Measurements from ENCODE around the gene TBX10. TPM values are rescaled to one million over a fixed set of nuclear protein-coding genes. Genes with fewer than 3 reads are reported as not detected.

The TBX10 gene
- total and polyA plus RNA-seq, 2 experiments from 2014 or later = not detected

DNA sequence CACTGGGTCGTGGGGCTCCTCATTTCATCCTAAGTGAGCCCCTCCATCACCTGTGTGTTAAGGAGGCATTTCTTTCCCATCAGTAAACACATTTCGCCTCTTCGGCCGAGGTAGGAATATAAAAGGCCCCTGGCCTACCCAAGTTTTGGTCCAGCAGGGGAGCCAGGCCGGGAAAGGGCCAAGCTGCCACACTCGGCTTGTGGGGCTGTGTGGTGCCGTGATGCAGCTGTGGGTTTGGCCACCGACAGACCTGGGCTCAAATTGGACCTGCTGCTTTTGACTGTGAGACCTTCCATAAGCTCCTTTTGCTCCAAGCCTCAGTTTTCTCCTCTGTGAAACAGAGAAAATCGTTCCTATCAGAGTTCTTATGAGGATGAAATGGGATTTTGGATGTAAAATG is 32.1 kb downstream of the TBX10 start:
- Histone ChIP-seq H3K4me2 (ENCODE audit: unreplicated experiment) (peak overlapping the region; percentile 72), H3F3A (ENCODE audit: insufficient read depth) (no peaks in the 10 kb centered on the region), H3K9me2 (ENCODE audit: insufficient read depth) (no peaks in the 10 kb centered on the region), H4K20me1 (ENCODE audit: insufficient read depth) (no peaks in the 10 kb centered on the region), H3K9ac (peak overlapping the region; percentile 92), H3K27ac (no peak overlapping the region), H3K9me3 (ENCODE audit: low read depth) (no peaks in the 10 kb centered on the region), H2AFZ (peak overlapping the region; percentile 96), H3K27me3 (replicated peaks; ENCODE audit: insufficient read depth) (no peaks in the 10 kb centered on the region), H3K4me1 (ENCODE audit: insufficient read depth) (peaks cover 5% of the 10 kb centered on the region; the same call in 1 of the 2 replicates), H3K79me2 (ENCODE audit: insufficient read depth) (peaks cover 22% of the 10 kb centered on the region), H3K4me3 (peak overlapping the region; percentile 91), H3K36me3 (ENCODE audit: low read depth) (no peaks in the 10 kb centered on the region; the same call in 1 of the 2 replicates)
- WGBS, 2 experiments (ENCODE audit: low coverage in 1 of 2, low lambda C conversion rate in 2 of 2, missing lambda C conversion rate in 2 of 2) = 49 to 58% methylated on average over 9 of the region's 9 CpGs
- peak; percentile 14 for DNase-seq
- TF ChIP-seq EZH2 (IDR thresholded peaks at IDR 0.05; ENCODE audit: insufficient read depth, poor library complexity, severe bottlenecking) (no peak), EZH2phosphoT487 (IDR thresholded peaks at IDR 0.05; ENCODE audit: insufficient read depth, low read depth) (no peak)
- in situ Hi-C loops (cut with MboI) = no loop called here

GRCh38 chr11:67606492-67607295 is 32.9 kb downstream of the TBX10 start, which contains the start of gene NDUFV1:
Gene NDUFV1, plus strand, starts transcription at chr11:67606936. Its CDS starts 69 bp downstream, at chr11:67607005.
- Histone ChIP-seq H3K36me3 (ENCODE audit: low read depth) (no peaks in the 10 kb centered on the region; the same call in 1 of the 2 replicates), H3K4me2 (ENCODE audit: unreplicated experiment) (peak within 1 kb of the TSS; percentile 74), H3K9me2 (ENCODE audit: insufficient read depth) (no peaks in the 10 kb centered on the region), H2AFZ (peak within 1 kb of the TSS; percentile 96), H3K4me3 (peak within 1 kb of the TSS; percentile 91), H3F3A (ENCODE audit: insufficient read depth) (no peaks in the 10 kb centered on the region), H3K9me3 (ENCODE audit: low read depth) (no peaks in the 10 kb centered on the region), H3K79me2 (ENCODE audit: insufficient read depth) (peaks cover 22% of the 10 kb centered on the region), H3K4me1 (ENCODE audit: insufficient read depth) (peaks cover 5% of the 10 kb centered on the region; the same call in 1 of the 2 replicates), H3K9ac (peak within 1 kb of the TSS; percentile 92), H4K20me1 (ENCODE audit: insufficient read depth) (no peaks in the 10 kb centered on the region), H3K27ac (peak within 1 kb of the TSS; percentile 3; the same call in 1 of the 2 replicates), H3K27me3 (replicated peaks; ENCODE audit: insufficient read depth) (no peaks in the 10 kb centered on the region)
- WGBS, 2 experiments (ENCODE audit: low coverage in 1 of 2, low lambda C conversion rate in 2 of 2, missing lambda C conversion rate in 2 of 2) = 1% methylated on average over 64 to 67 of the region's 69 CpGs
- peak; percentile 97 for DNase-seq
- in situ Hi-C loops (cut with MboI) = no loop called here
- no peak for TF ChIP-seq EZH2 (IDR thresholded peaks at IDR 0.05; ENCODE audit: insufficient read depth, poor library complexity, severe bottlenecking)
- no peak for TF ChIP-seq EZH2phosphoT487 (IDR thresholded peaks at IDR 0.05; ENCODE audit: insufficient read depth, low read depth)

GRCh38 chr11:67606093-67606491 is 33.5 kb downstream of the TBX10 start:
- H3K4me3 ChIP-seq = peak overlapping the region; percentile 91
- no peaks in the 10 kb centered on the region for H3K27me3 ChIP-seq (replicated peaks; ENCODE audit: insufficient read depth)
- TF ChIP-seq EZH2phosphoT487 (IDR thresholded peaks at IDR 0.05; ENCODE audit: insufficient read depth, low read depth) (no peak), EZH2 (IDR thresholded peaks at IDR 0.05; ENCODE audit: insufficient read depth, poor library complexity, severe bottlenecking) (no peak)
- in situ Hi-C loops (cut with MboI) = no loop called here
- WGBS, 2 experiments (ENCODE audit: low coverage in 1 of 2, low lambda C conversion rate in 2 of 2, missing lambda C conversion rate in 2 of 2) = 8 to 24% methylated on average over 11 to 17 of the region's 17 CpGs
- peak overlapping the region; percentile 96 for H2AFZ ChIP-seq
- H3K36me3 ChIP-seq (ENCODE audit: low read depth) = no peaks in the 10 kb centered on the region; the same call in 1 of the 2 replicates
- H3K9me3 ChIP-seq (ENCODE audit: low read depth) = no peaks in the 10 kb centered on the region
- H3K79me2 ChIP-seq (ENCODE audit: insufficient read depth) = peaks cover 22% of the 10 kb centered on the region
- H3K4me1 ChIP-seq (ENCODE audit: insufficient read depth) = peaks cover 5% of the 10 kb centered on the region; the same call in 1 of the 2 replicates
- H3K27ac ChIP-seq = no peak overlapping the region
- peak; percentile 64 for DNase-seq
- no peaks in the 10 kb centered on the region for H4K20me1 ChIP-seq (ENCODE audit: insufficient read depth)
- H3K9ac ChIP-seq = peak overlapping the region; percentile 92
- no peaks in the 10 kb centered on the region for H3K9me2 ChIP-seq (ENCODE audit: insufficient read depth)
- peak overlapping the region; percentile 74 for H3K4me2 ChIP-seq (ENCODE audit: unreplicated experiment)
- H3F3A ChIP-seq (ENCODE audit: insufficient read depth) = no peaks in the 10 kb centered on the region

DNA sequence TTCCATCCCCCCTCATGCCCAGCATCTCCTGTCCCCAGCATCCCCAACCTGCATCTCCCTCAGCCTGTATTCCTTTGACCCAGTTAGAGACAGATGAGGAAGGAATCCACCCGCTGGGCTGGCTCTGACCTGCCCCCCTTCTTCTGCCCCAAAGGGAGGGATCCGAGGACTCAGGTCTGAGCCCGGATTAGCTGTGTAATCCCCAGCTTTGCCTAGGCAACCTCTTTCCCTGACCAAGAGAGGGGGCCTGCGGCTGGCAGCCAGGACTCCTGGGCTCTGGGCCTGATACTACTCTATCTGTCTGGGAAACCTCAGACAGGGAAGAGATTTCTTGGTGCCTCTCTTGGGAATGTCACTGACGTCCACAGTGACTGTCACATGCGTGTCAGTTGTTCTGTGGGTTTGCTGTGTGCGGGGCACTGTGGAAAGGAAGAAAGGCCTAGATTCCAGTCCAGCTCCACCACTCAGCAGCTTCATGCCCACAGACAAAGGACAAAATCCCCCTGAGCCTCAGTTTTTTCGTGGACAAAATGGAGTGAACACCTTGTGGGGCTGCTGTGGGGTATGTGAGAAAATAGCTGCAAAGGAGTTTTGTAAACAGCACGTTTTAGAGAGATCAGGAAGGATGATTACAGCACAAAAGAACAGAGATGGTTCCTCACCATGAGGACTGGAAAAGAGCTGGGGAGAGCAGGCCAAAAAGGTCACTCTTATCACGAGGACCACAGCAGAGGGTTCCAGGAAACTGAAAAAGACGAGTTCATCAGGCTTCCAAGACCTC is 34.1 kb downstream of the TBX10 start:
- Histone ChIP-seq H3K4me3 (no peak overlapping the region), H3K36me3 (ENCODE audit: low read depth) (no peaks in the 10 kb centered on the region; the same call in 1 of the 2 replicates), H3K27me3 (replicated peaks; ENCODE audit: insufficient read depth) (peaks cover under 1% of the 10 kb centered on the region), H3K9me2 (ENCODE audit: insufficient read depth) (no peaks in the 10 kb centered on the region), H3F3A (ENCODE audit: insufficient read depth) (no peaks in the 10 kb centered on the region), H3K9me3 (ENCODE audit: low read depth) (no peaks in the 10 kb centered on the region), H3K4me2 (ENCODE audit: unreplicated experiment) (no peak overlapping the region), H3K4me1 (ENCODE audit: insufficient read depth) (peaks cover 5% of the 10 kb centered on the region; the same call in 1 of the 2 replicates), H3K79me2 (ENCODE audit: insufficient read depth) (peaks cover 22% of the 10 kb centered on the region), H3K9ac (no peak overlapping the region), H2AFZ (peak overlapping the region; percentile 96), H4K20me1 (ENCODE audit: insufficient read depth) (no peaks in the 10 kb centered on the region), H3K27ac (no peak overlapping the region)
- TF ChIP-seq EZH2phosphoT487 (IDR thresholded peaks at IDR 0.05; ENCODE audit: insufficient read depth, low read depth) (no peak), EZH2 (IDR thresholded peaks at IDR 0.05; ENCODE audit: insufficient read depth, poor library complexity, severe bottlenecking) (no peak)
- in situ Hi-C loops (cut with MboI) = no loop called here
- WGBS, 2 experiments (ENCODE audit: low coverage in 1 of 2, low lambda C conversion rate in 2 of 2, missing lambda C conversion rate in 2 of 2) = 47 to 48% methylated on average over 11 of the region's 11 CpGs
- no peak for DNase-seq
